Measurements from ENCODE around the gene EVX1.

The EVX1 gene

DNA sequence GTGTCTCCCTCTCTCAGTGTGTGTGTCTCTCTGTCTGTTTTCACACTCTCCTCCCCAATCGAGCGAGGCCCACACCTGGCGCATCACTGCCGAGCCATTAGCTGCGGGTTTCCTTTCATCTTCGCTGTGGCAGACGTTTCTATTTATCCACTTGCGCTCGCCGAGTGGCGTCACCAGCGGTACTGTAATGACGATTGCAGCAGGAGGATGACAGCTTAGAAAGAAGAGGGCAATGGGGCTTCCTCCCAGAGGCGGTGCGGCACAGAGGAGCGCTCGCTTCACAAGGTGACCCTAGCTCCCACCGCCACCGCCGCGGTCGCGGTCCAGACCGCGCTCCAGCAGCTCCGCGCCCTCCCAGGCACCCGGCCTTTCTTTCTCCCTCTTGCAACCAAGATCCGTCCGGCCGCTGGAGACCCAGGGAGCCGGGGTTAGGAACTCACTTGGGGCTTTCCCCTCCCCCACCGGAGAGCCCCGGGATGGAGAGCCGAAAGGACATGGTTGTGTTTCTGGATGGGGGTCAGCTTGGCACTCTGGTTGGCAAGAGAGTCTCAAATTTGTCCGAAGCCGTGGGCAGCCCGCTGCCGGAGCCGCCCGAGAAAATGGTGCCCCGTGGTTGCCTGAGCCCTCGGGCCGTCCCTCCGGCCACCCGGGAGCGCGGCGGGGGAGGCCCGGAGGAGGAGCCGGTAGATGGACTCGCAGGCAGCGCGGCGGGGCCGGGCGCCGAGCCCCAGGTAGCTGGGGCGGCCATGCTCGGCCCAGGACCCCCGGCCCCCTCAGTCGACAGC is at the start of gene EVX1:
EVX1 (plus strand) TSS at position 248 of the 785 bp plus-strand sequence; CDS start at position 477, 229 bp downstream.
- H3K9me2 ChIP-seq (ENCODE audit: low read depth, low read length), result no peaks in the 10 kb centered on the region
- no peaks in the 10 kb centered on the region for H3K9me3 ChIP-seq (ENCODE audit: low read length)
- H3K9ac ChIP-seq (ENCODE audit: low read length), result no peak within 1 kb of the TSS
- no peaks in the 10 kb centered on the region for H3F3A ChIP-seq (ENCODE audit: insufficient read depth, low read length)
- TF ChIP-seq CTCF (IDR thresholded peaks at IDR 0.05; ENCODE audit: low read length) (no peak), EZH2 (IDR thresholded peaks at IDR 0.05; ENCODE audit: borderline replicate concordance, low read length) (no peak)
- H4K20me1 ChIP-seq (ENCODE audit: insufficient read depth, low read length), result no peaks in the 10 kb centered on the region
- no peak within 1 kb of the TSS for H3K4me2 ChIP-seq (ENCODE audit: low read length)
- H3K4me1 ChIP-seq (ENCODE audit: insufficient read depth, low read length, severe bottlenecking), result no peaks in the 10 kb centered on the region
- H3K4me3 ChIP-seq (ENCODE audit: low read depth, low read length, poor library complexity, severe bottlenecking), result no peak within 1 kb of the TSS
- 0 out of 2 replicates have a peak, but pooled peaks cover 8% of the 10 kb centered on the region for H3K27me3 ChIP-seq (ENCODE audit: insufficient read depth, low read length)
- H2AFZ ChIP-seq (ENCODE audit: low read length), result no peak within 1 kb of the TSS
- no peaks in the 10 kb centered on the region for H3K79me2 ChIP-seq (ENCODE audit: insufficient read depth, low read length)
- no peak within 1 kb of the TSS for H3K27ac ChIP-seq (ENCODE audit: low read depth, low read length, poor library complexity, severe bottlenecking)
- no peaks in the 10 kb centered on the region for H3K36me3 ChIP-seq (ENCODE audit: insufficient read depth, low read length)

DNA sequence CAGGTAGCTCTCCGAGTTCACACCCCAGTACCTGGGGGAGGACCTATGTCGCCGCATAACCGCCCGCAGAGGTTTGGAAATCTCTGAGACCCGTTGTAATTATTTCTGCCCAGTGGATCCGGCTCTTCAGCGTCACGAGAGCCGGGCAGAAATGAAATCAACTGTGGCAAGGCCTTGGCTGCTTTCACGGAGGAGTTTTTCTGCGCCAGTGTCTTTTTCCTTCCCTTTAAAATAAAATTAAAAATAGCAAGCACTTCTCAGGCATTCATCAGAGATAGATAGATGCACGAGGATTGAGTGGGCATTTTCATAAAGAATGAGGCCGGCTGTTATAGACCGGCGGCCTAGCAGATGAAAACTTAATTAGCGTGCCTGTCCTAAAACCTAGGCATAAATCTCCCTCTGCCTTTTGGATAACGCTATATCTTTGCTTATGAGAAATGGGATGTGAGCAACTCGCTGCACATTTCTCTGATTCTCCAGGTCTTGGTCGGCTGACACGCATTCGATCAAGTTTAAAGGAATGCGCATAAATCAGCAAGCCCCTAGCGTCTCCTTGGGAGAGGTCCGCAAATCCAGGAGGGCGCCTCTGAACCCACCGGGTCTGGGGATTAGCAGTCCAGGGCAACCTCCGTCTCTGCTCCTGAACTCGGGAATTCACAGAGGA is 49.1 kb upstream of the EVX1 start:
- Histone ChIP-seq H3K4me3 (ENCODE audit: low read depth, low read length, poor library complexity, severe bottlenecking) (peak overlapping the region; percentile 42), H3K27ac (ENCODE audit: low read depth, low read length, poor library complexity, severe bottlenecking) (no peak overlapping the region), H3K79me2 (ENCODE audit: insufficient read depth, low read length) (no peaks in the 10 kb centered on the region), H3K9me3 (ENCODE audit: low read length) (no peaks in the 10 kb centered on the region), H4K20me1 (ENCODE audit: insufficient read depth, low read length) (no peaks in the 10 kb centered on the region), H3K9ac (ENCODE audit: low read length) (no peak overlapping the region), H3K4me2 (ENCODE audit: low read length) (peak overlapping the region; percentile 47), H2AFZ (ENCODE audit: low read length) (no peak overlapping the region), H3K36me3 (ENCODE audit: insufficient read depth, low read length) (no peaks in the 10 kb centered on the region), H3K4me1 (ENCODE audit: insufficient read depth, low read length, severe bottlenecking) (peaks cover 12% of the 10 kb centered on the region), H3F3A (ENCODE audit: insufficient read depth, low read length) (no peaks in the 10 kb centered on the region), H3K27me3 (ENCODE audit: insufficient read depth, low read length) (peaks cover under 1% of the 10 kb centered on the region), H3K9me2 (ENCODE audit: low read depth, low read length) (no peaks in the 10 kb centered on the region)
- TF ChIP-seq EZH2 (IDR thresholded peaks at IDR 0.05; ENCODE audit: borderline replicate concordance, low read length), result no peak

DNA sequence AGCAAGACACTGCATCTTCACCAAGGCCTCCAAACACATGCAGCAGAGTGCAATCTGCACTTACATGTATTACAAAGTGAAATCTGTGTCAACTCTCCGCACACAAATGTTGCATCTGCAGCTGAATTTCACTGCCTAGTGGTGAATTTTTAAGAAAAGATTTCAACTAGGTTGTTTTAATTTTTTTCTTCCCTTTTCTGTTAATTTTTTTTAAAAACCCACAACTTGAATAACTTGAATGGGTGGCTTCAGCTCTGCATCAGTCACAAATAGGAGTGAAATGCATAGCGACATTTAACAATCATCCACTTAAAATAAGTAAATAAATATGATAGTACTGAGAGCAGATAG is 48.6 kb upstream of the EVX1 start:
- Histone ChIP-seq H3K9me2 (ENCODE audit: low read depth, low read length) (no peaks in the 10 kb centered on the region), H2AFZ (ENCODE audit: low read length) (no peak overlapping the region), H4K20me1 (ENCODE audit: insufficient read depth, low read length) (no peaks in the 10 kb centered on the region), H3K4me2 (ENCODE audit: low read length) (no peak overlapping the region), H3K27ac (ENCODE audit: low read depth, low read length, poor library complexity, severe bottlenecking) (no peak overlapping the region), H3K9me3 (ENCODE audit: low read length) (no peaks in the 10 kb centered on the region), H3F3A (ENCODE audit: insufficient read depth, low read length) (no peaks in the 10 kb centered on the region), H3K4me3 (ENCODE audit: low read depth, low read length, poor library complexity, severe bottlenecking) (no peak overlapping the region), H3K79me2 (ENCODE audit: insufficient read depth, low read length) (no peaks in the 10 kb centered on the region), H3K27me3 (ENCODE audit: insufficient read depth, low read length) (no peaks in the 10 kb centered on the region; the same call in 1 of the 2 replicates), H3K9ac (ENCODE audit: low read length) (no peak overlapping the region), H3K36me3 (ENCODE audit: insufficient read depth, low read length) (no peaks in the 10 kb centered on the region), H3K4me1 (ENCODE audit: insufficient read depth, low read length, severe bottlenecking) (peaks cover 17% of the 10 kb centered on the region)
- no peak for TF ChIP-seq CTCF (IDR thresholded peaks at IDR 0.05; ENCODE audit: low read length)
- TF ChIP-seq EZH2 (IDR thresholded peaks at IDR 0.05; ENCODE audit: borderline replicate concordance, low read length), result no peak
